ENCODE measurements around the gene BRWD1. TPM values are rescaled to one million over a fixed set of nuclear protein-coding genes. Genes with fewer than 3 reads are reported as not detected.

Gene BRWD1
- total RNA-seq, 3 donors from 2014 or later (not counting 1 experiment from before 2014, with no cell fraction given) = 92.0 to 93.8 (median 93.3) TPM

- H3K9me3 Mint-ChIP-seq = no peaks in the 10 kb centered on the region
- ATAC-seq = no peak
- H3K27me3 Mint-ChIP-seq (ENCODE audit: low read depth in 2 of 2) = no peaks in the 10 kb centered on the region
- no peak for TF ChIP-seq CTCF (IDR thresholded peaks at IDR 0.05)
- WGBS (ENCODE audit: insufficient coverage) = 98% methylated on average over 6 of the region's 6 CpGs
- DNase-seq = no peak
- H3K4me1 ChIP-seq (ENCODE audit: control insufficient read depth, insufficient read depth, low read length) = peaks cover 6% of the 10 kb centered on the region
- peaks cover 38% of the 10 kb centered on the region for H3K36me3 ChIP-seq (ENCODE audit: control insufficient read depth, insufficient read depth, low read length)
- no peaks in the 10 kb centered on the region for H3K9me3 ChIP-seq (ENCODE audit: control insufficient read depth, insufficient read depth, low read length)
- H3K27me3 ChIP-seq (ENCODE audit: control insufficient read depth, insufficient read depth, low read length) = no peaks in the 10 kb centered on the region
- intact Hi-C loops (cut with micrococcal nuclease) = no loop called here
- H3K27ac ChIP-seq (ENCODE audit: low read length) = no peak overlapping the region
- H3K4me3 ChIP-seq (ENCODE audit: low read length) = no peak overlapping the region
- H3K4me3 Mint-ChIP-seq = no peak overlapping the region
- H3K4me1 Mint-ChIP-seq = peaks cover 34 to 35% of the 10 kb centered on the region in 2 donors
- H3K27ac Mint-ChIP-seq = peak overlapping the region; percentile 62 to 87
- H3K36me3 Mint-ChIP-seq = no peaks in the 10 kb centered on the region
Observed at GRCh38 chr21:39345440-39345839, 32.0 kb upstream of the BRWD1 start.

GRCh38 chr21:39344848-39345247, 31.4 kb upstream of the BRWD1 start:
- H3K27me3 ChIP-seq (ENCODE audit: control insufficient read depth, insufficient read depth, low read length) = no peaks in the 10 kb centered on the region
- no peaks in the 10 kb centered on the region for H3K27me3 Mint-ChIP-seq (ENCODE audit: low read depth in 2 of 2)
- ATAC-seq (no peak), DNase-seq (no peak)
- H3K27ac Mint-ChIP-seq = peak overlapping the region; percentile 62 to 87
- peaks cover 4% of the 10 kb centered on the region for H3K4me1 ChIP-seq (ENCODE audit: control insufficient read depth, insufficient read depth, low read length)
- no peaks in the 10 kb centered on the region for H3K9me3 Mint-ChIP-seq
- H3K4me3 ChIP-seq (ENCODE audit: low read length) = no peak overlapping the region
- WGBS (ENCODE audit: insufficient coverage) = 93% methylated on average over 4 of the region's 5 CpGs
- no peak overlapping the region for H3K27ac ChIP-seq (ENCODE audit: low read length)
- TF ChIP-seq CTCF (IDR thresholded peaks at IDR 0.05) = no peak
- intact Hi-C loops (cut with micrococcal nuclease) = no loop called here
- H3K4me1 Mint-ChIP-seq = peaks cover 28 to 35% of the 10 kb centered on the region in 2 donors
- H3K4me3 Mint-ChIP-seq = no peak overlapping the region
- no peaks in the 10 kb centered on the region for H3K36me3 Mint-ChIP-seq
- peaks cover 38% of the 10 kb centered on the region for H3K36me3 ChIP-seq (ENCODE audit: control insufficient read depth, insufficient read depth, low read length)
- no peaks in the 10 kb centered on the region for H3K9me3 ChIP-seq (ENCODE audit: control insufficient read depth, insufficient read depth, low read length)

- H3K27ac ChIP-seq (ENCODE audit: low read length) = no peak overlapping the region
- H3K36me3 Mint-ChIP-seq = no peaks in the 10 kb centered on the region
- H3K36me3 ChIP-seq (ENCODE audit: control insufficient read depth, insufficient read depth, low read length) = peaks cover 36% of the 10 kb centered on the region
- intact Hi-C loops (cut with micrococcal nuclease) = no loop called here
- no peak overlapping the region for H3K4me3 Mint-ChIP-seq
- H3K27me3 Mint-ChIP-seq (ENCODE audit: low read depth in 2 of 2) = no peaks in the 10 kb centered on the region
- DNase-seq (no peak), ATAC-seq (no peak)
- no peak overlapping the region for H3K4me3 ChIP-seq (ENCODE audit: low read length)
- H3K4me1 Mint-ChIP-seq = peaks cover 15 to 17% of the 10 kb centered on the region in 2 donors
- H3K27me3 ChIP-seq (ENCODE audit: control insufficient read depth, insufficient read depth, low read length) = no peaks in the 10 kb centered on the region
- no peak for TF ChIP-seq CTCF (IDR thresholded peaks at IDR 0.05)
- H3K9me3 ChIP-seq (ENCODE audit: control insufficient read depth, insufficient read depth, low read length) = no peaks in the 10 kb centered on the region
- peak overlapping the region in 1 of 2 donors; percentile 9 for H3K27ac Mint-ChIP-seq
- 92% methylated on average over 6 of the region's 6 CpGs for WGBS (ENCODE audit: insufficient coverage)
- H3K9me3 Mint-ChIP-seq = no peaks in the 10 kb centered on the region
- no peaks in the 10 kb centered on the region for H3K4me1 ChIP-seq (ENCODE audit: control insufficient read depth, insufficient read depth, low read length)
Observed at GRCh38 chr21:39341249-39341923, 28.0 kb upstream of the BRWD1 start.

GRCh38 chr21:39340687-39341086, 27.3 kb upstream of the BRWD1 start:
- TF ChIP-seq CTCF (IDR thresholded peaks at IDR 0.05) = no peak
- 96% methylated on average over 6 of the region's 6 CpGs for WGBS (ENCODE audit: insufficient coverage)
- intact Hi-C loops (cut with micrococcal nuclease) = no loop called here
- H3K36me3 ChIP-seq (ENCODE audit: control insufficient read depth, insufficient read depth, low read length) = peaks cover 33% of the 10 kb centered on the region
- no peak for ATAC-seq
- H3K4me1 Mint-ChIP-seq = peaks cover 8 to 13% of the 10 kb centered on the region in 2 donors
- no peak overlapping the region for H3K27ac Mint-ChIP-seq
- H3K27ac ChIP-seq (ENCODE audit: low read length) = no peak overlapping the region
- H3K4me3 Mint-ChIP-seq = no peak overlapping the region
- no peaks in the 10 kb centered on the region for H3K9me3 ChIP-seq (ENCODE audit: control insufficient read depth, insufficient read depth, low read length)
- H3K27me3 Mint-ChIP-seq (ENCODE audit: low read depth in 2 of 2) = no peaks in the 10 kb centered on the region
- no peaks in the 10 kb centered on the region for H3K27me3 ChIP-seq (ENCODE audit: control insufficient read depth, insufficient read depth, low read length)
- no peak for DNase-seq
- H3K4me3 ChIP-seq (ENCODE audit: low read length) = no peak overlapping the region
- H3K36me3 Mint-ChIP-seq = no peaks in the 10 kb centered on the region
- no peaks in the 10 kb centered on the region for H3K4me1 ChIP-seq (ENCODE audit: control insufficient read depth, insufficient read depth, low read length)
- H3K9me3 Mint-ChIP-seq = no peaks in the 10 kb centered on the region

Measured in natural killer cell (primary cell).